OCI-LY1 (cell line): ENCODE results near the gene CCR3.

Source experiments
- EZH2 ChIP-seq: fragments of 200-600 bp; sonication (generic), shearing (Covaris generic); IDR thresholded peaks from 2 replicates; pipeline ENCODE4 v1.8.0; 2017; ENCODE audit warnings: borderline replicate concordance, mixed run types, mild to moderate bottlenecking, antibody characterized with exemption, low read length, moderate library complexity, mixed read lengths
- TF ChIP-seq, protein P1 (sequence below): fragments of 200-600 bp; sonication (generic), shearing (Covaris generic); IDR thresholded peaks from 2 replicates; pipeline ENCODE4 v1.5.1; 2017; ENCODE audit warnings: mild to moderate bottlenecking, antibody characterized with exemption, low read length, moderate library complexity, mixed read lengths

DNA sequence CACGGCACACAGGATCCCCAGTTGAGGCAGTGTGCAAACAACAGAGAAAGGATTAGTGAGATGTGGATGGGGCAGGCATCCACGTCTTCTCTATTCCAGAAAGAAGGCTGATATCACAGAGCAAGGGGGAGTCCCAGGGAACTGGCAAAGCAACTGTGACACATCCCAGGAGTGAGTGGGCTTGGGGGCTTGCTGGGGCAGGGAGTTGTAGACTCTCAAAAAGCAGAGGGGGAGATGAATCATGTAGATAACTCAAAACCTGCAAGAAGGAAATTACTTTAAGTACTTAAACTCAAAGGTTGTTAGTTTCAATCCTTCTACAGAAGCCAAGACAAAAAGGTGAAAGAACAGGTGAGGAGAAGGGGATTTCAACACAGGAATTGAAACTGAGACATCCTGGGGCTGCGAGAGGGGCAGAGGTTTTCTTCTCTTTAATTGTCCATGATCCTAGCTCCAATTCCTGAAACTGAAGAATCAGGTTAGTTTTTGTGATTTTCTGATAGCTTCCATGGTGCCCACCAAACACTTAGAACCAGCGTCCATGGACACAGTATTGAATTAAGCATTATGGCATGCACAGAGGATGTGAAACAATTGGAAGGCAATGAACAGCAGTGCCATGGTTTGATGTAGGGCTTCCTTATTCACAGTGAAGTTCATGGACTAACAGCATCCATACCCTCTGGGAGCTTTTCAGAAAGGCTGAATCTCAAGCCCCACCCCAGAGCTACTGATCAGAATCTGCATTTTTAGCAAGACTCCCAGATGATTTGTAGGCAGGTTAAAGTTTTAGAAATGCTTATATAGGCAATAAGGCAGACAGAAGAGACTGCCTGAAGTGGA, 52.0 kb downstream of the CCR3 start:
- TF ChIP-seq, protein P1, sequence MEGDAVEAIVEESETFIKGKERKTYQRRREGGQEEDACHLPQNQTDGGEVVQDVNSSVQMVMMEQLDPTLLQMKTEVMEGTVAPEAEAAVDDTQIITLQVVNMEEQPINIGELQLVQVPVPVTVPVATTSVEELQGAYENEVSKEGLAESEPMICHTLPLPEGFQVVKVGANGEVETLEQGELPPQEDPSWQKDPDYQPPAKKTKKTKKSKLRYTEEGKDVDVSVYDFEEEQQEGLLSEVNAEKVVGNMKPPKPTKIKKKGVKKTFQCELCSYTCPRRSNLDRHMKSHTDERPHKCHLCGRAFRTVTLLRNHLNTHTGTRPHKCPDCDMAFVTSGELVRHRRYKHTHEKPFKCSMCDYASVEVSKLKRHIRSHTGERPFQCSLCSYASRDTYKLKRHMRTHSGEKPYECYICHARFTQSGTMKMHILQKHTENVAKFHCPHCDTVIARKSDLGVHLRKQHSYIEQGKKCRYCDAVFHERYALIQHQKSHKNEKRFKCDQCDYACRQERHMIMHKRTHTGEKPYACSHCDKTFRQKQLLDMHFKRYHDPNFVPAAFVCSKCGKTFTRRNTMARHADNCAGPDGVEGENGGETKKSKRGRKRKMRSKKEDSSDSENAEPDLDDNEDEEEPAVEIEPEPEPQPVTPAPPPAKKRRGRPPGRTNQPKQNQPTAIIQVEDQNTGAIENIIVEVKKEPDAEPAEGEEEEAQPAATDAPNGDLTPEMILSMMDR: no peak
- no peak for TF ChIP-seq EZH2
